SU-DHL-6 (cell line): Measurements from ENCODE around the gene AHDC1.

Experiments used
- H2AFZ ChIP-seq: fragments of 200-600 bp; sonication (generic); 2 replicates; pipeline ENCODE4 v1.6.1; 2014; ENCODE audit warnings: low read depth, mild to moderate bottlenecking, moderate library complexity, mixed read lengths, antibody characterized with exemption, low read length; ENCODE audit not compliant: severe bottlenecking
- H3F3A ChIP-seq: fragments of 200-600 bp; shearing (Covaris generic); 2 replicates; pipeline ENCODE4 v1.6.0; 2016; ENCODE audit warnings: antibody characterized with exemption, mild to moderate bottlenecking; ENCODE audit not compliant: insufficient read depth
- H3K27ac ChIP-seq: fragments of 200-600 bp; sonication (generic); 2 replicates; pipeline ENCODE4 v1.5.1; 2016; ENCODE audit warnings: low read depth, mild to moderate bottlenecking, low read length, moderate library complexity, mixed read lengths
- H3K27me3 ChIP-seq: fragments of 200-600 bp; sonication (generic), shearing (Covaris generic); 2 replicates; pipeline ENCODE4 v1.6.0; 2014; ENCODE audit warnings: mild to moderate bottlenecking, low read length
- H3K36me3 ChIP-seq: fragments of 200-600 bp; sonication (generic); 2 replicates; pipeline ENCODE4 v1.6.1; 2014; ENCODE audit warnings: mild to moderate bottlenecking, low read length, mixed read lengths
- H3K4me2 ChIP-seq: fragments of 300-600, 200-600 bp; shearing (Covaris generic), sonication (generic); 2 replicates; pipeline ENCODE4 v1.6.0; 2014; ENCODE audit warnings: low read length, low read depth, mild to moderate bottlenecking; ENCODE audit not compliant: poor library complexity, severe bottlenecking
- H3K4me3 ChIP-seq: fragments of 200-600 bp; sonication (generic); 2 replicates; pipeline ENCODE4 v1.5.1; 2014; ENCODE audit warnings: antibody characterized with exemption, low read length, mild to moderate bottlenecking, mixed read lengths; ENCODE audit not compliant: insufficient read depth, poor library complexity, severe bottlenecking
- H3K79me2 ChIP-seq: fragments of 200-600 bp; sonication (generic); 2 replicates; pipeline ENCODE4 v1.6.1; 2014; ENCODE audit warnings: mild to moderate bottlenecking, low read length, moderate library complexity; ENCODE audit not compliant: insufficient read depth
- H3K9ac ChIP-seq: fragments of 200-600 bp; sonication (generic); 2 replicates; pipeline ENCODE4 v1.7.0; 2014; ENCODE audit warnings: mild to moderate bottlenecking, low read length
- H3K9me2 ChIP-seq: fragments of 200-600 bp; sonication (generic); replicated peaks from 2 replicates; pipeline ENCODE4 v1.6.1; 2014; ENCODE audit warnings: low read length; ENCODE audit not compliant: insufficient read depth
- H3K9me3 ChIP-seq: fragments of 200-600 bp; sonication (generic); 2 replicates; pipeline ENCODE4 v1.6.1; 2014; ENCODE audit warnings: low read length, mixed read lengths; ENCODE audit not compliant: insufficient read depth
- H4K20me1 ChIP-seq: fragments of 200-600 bp; sonication (generic); 2 replicates; pipeline ENCODE4 v1.6.1; 2014; ENCODE audit warnings: low read depth, mild to moderate bottlenecking, antibody characterized with exemption, low read length, moderate library complexity, mixed read lengths
- EZH2phosphoT487 ChIP-seq: fragments of 200-600 bp; sonication (generic), shearing (Covaris generic); conservative IDR thresholded peaks from 2 replicates; pipeline ENCODE4 v1.6.1; 2018; ENCODE audit warnings: mild to moderate bottlenecking, antibody characterized with exemption, low read length, moderate library complexity, mixed read lengths
- TF ChIP-seq, protein P1 (sequence below): fragments of 200-600 bp; sonication (generic); IDR thresholded peaks from one replicate; pipeline ENCODE4 v1.5.1; 2017; ENCODE audit warnings: antibody characterized with exemption, mild to moderate bottlenecking, low read length, moderate library complexity; ENCODE audit not compliant: insufficient read depth, poor library complexity, severe bottlenecking

AHDC1 gene

DNA sequence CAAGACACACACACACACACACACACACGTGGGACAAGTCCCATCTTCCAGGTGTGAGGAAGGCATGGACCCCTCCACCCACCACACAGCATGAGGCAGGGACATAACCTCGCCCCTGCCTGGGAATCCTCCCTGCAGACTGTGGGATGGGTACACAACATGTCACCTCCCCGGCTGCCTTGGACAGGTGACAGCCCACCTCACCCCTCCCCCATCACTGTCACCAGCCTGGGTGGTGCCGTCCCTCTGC lies 40.7 kb downstream of the AHDC1 start:
- no peaks in the 10 kb centered on the region for H3K36me3 ChIP-seq
- no peaks in the 10 kb centered on the region for H3K79me2 ChIP-seq
- H2AFZ ChIP-seq, result no peak overlapping the region
- no peaks in the 10 kb centered on the region for H3K9me3 ChIP-seq
- H4K20me1 ChIP-seq, result no peaks in the 10 kb centered on the region
- H3K4me3 ChIP-seq, result no peak overlapping the region
- TF ChIP-seq, protein P1, sequence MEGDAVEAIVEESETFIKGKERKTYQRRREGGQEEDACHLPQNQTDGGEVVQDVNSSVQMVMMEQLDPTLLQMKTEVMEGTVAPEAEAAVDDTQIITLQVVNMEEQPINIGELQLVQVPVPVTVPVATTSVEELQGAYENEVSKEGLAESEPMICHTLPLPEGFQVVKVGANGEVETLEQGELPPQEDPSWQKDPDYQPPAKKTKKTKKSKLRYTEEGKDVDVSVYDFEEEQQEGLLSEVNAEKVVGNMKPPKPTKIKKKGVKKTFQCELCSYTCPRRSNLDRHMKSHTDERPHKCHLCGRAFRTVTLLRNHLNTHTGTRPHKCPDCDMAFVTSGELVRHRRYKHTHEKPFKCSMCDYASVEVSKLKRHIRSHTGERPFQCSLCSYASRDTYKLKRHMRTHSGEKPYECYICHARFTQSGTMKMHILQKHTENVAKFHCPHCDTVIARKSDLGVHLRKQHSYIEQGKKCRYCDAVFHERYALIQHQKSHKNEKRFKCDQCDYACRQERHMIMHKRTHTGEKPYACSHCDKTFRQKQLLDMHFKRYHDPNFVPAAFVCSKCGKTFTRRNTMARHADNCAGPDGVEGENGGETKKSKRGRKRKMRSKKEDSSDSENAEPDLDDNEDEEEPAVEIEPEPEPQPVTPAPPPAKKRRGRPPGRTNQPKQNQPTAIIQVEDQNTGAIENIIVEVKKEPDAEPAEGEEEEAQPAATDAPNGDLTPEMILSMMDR, result no peak
- no peak for TF ChIP-seq EZH2phosphoT487
- H3K9ac ChIP-seq, result no peak overlapping the region
- no peak overlapping the region for H3K4me2 ChIP-seq
- H3F3A ChIP-seq, result no peaks in the 10 kb centered on the region
- H3K27ac ChIP-seq, result no peak overlapping the region
- H3K9me2 ChIP-seq, result no peaks in the 10 kb centered on the region
- H3K27me3 ChIP-seq, result no peaks in the 10 kb centered on the region

DNA sequence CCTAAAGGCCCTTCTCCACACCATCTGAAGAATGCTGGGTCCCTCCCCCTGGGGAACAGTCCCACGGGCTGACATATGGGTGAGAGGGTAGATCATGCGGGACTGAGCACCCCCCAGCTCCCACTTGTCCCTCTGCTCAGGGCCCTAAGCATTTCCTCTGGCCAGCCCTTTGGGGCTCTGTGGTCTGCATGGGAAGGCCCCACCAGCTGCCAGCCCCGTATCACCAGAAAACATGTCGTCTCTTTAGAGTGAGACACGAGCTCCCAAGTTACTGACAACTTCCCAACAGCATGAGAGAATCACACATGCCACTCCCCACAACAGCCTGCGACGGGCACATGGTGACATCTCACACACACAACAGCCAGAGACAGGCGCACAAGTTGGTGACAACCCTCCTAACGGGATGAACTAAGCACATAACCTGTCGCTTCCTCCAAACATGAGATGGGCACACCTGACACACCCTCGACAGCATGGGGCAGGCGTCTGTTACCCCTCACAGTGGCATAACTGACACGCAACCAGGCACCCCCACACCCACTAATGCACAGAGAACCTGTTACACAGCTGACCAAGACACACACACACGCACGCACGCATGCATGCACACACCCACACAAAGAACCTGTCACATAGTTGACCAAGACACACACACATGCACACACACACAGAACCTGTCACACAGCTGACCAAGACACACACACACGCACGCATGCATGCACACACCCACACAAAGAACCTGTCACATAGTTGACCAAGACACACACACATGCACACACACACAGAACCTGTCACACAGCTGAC lies 41.2 kb downstream of the AHDC1 start:
- no peak overlapping the region for H3K9ac ChIP-seq
- no peaks in the 10 kb centered on the region for H3F3A ChIP-seq
- TF ChIP-seq, protein P1, result no peak
- no peak for TF ChIP-seq EZH2phosphoT487
- no peaks in the 10 kb centered on the region for H3K27me3 ChIP-seq
- no peak overlapping the region for H3K4me2 ChIP-seq
- H3K27ac ChIP-seq, result no peak overlapping the region
- H4K20me1 ChIP-seq, result no peaks in the 10 kb centered on the region
- H3K4me3 ChIP-seq, result no peak overlapping the region
- H3K79me2 ChIP-seq, result no peaks in the 10 kb centered on the region
- no peaks in the 10 kb centered on the region for H3K9me2 ChIP-seq
- H3K36me3 ChIP-seq, result no peaks in the 10 kb centered on the region
- H3K9me3 ChIP-seq, result no peaks in the 10 kb centered on the region
- no peak overlapping the region for H2AFZ ChIP-seq

DNA sequence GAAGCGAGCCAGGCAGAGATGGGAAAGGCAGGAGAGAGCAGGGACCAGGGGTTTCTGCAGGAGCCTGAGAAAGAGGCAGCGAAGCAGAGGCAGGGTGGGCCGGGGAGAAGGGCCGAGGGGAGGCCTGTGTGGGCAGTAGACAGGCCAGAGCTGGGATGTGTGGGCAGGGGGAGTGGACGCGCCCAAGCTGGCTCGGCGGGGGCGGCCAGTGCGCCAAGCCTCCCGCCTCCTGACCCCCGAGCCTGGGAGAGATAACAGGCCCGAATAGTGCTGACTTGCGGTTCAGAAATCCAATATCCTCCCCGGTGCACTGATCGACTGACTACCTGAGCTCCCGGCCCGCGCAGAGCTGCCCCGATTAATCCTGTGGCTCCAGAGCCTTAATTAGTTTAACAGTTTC lies 41.9 kb downstream of the AHDC1 start:
- Histone ChIP-seq H3K9me3 (no peaks in the 10 kb centered on the region), H3F3A (no peaks in the 10 kb centered on the region), H3K4me2 (no peak overlapping the region), H3K79me2 (no peaks in the 10 kb centered on the region), H3K9ac (no peak overlapping the region), H3K4me3 (no peak overlapping the region), H3K36me3 (no peaks in the 10 kb centered on the region), H3K9me2 (no peaks in the 10 kb centered on the region), H4K20me1 (no peaks in the 10 kb centered on the region), H2AFZ (no peak overlapping the region), H3K27me3 (no peaks in the 10 kb centered on the region), H3K27ac (no peak overlapping the region)
- no peak for TF ChIP-seq EZH2phosphoT487
- TF ChIP-seq, protein P1, result no peak
